ENCODE results near the gene TOLLIP.
A peak's percentile ranks its signal among the peaks of the same experiment; 100 is the strongest.

The TOLLIP gene

DNA sequence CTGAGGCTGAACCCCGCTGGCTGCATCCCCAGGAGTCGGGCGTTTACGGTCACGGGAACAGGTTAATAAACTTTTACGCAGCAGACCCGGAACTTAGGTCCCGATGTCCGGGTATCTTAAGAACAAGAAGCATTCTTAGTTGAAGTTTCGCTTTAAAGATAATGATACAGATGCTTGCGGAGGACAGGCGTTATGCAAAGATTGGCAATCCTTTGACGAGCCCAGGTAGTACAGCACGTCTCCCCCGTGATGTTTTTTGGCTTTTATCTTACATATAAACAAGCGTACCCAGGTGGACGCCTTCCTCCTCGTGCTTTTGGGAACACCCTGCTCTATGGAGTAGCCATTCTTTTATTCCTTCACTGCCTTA is 871 bp upstream of the TOLLIP start:
- CTCF ChIA-PET: interaction anchor here (0.7 to 1.4 kb wide), 3 partner anchors 11 to 17 kb away, joined by 3 to 7 read pairs (median 5); no protein-coding TSS in a partner anchor
- Histone ChIP-seq H3K4me3 (ENCODE audit: control insufficient read depth in 1 of 7, extremely low read depth in 1 of 7, insufficient read depth in 4 of 7, low read depth in 2 of 7, low read length in 6 of 7) (peak overlapping the region; percentile 15 to 80 (median 72)), H3K27me3 (replicated peaks in 2 of 5; ENCODE audit: control insufficient read depth in 4 of 5, insufficient read depth in 5 of 5, low read length in 4 of 5) (no peaks in the 10 kb centered on the region), H3K4me1 (ENCODE audit: control extremely low read depth in 1 of 4, control insufficient read depth in 4 of 4, insufficient read depth in 4 of 4, low read length in 3 of 4) (peaks cover 16 to 49% (median 47%) of the 10 kb centered on the region in 4 experiments), H3K36me3 (ENCODE audit: control insufficient read depth in 4 of 4, insufficient read depth in 4 of 4, low read length in 3 of 4) (peaks cover 0 to 9% (median 2%) of the 10 kb centered on the region in 4 experiments), H3K27ac (ENCODE audit: insufficient read depth in 1 of 2, low read depth in 1 of 2, low read length in 2 of 2, poor library complexity in 1 of 2, severe bottlenecking in 2 of 2) (peak overlapping the region in 1 of 2 experiments; percentile 66), H3K9me3 (ENCODE audit: control extremely low read depth in 1 of 5, control insufficient read depth in 4 of 5, insufficient read depth in 2 of 5, low read depth in 1 of 5, low read length in 4 of 5) (peaks cover 0 to 12% (median 2%) of the 10 kb centered on the region in 5 experiments)
- no peak for DNase-seq
- POLR2A ChIA-PET: interaction anchor here (1.0 kb wide), 1 partner anchor 85 kb away, joined by 3 read pairs; no protein-coding TSS in a partner anchor
- 89% methylated on average over 18 of the region's 18 CpGs for WGBS (ENCODE audit: insufficient coverage)

DNA sequence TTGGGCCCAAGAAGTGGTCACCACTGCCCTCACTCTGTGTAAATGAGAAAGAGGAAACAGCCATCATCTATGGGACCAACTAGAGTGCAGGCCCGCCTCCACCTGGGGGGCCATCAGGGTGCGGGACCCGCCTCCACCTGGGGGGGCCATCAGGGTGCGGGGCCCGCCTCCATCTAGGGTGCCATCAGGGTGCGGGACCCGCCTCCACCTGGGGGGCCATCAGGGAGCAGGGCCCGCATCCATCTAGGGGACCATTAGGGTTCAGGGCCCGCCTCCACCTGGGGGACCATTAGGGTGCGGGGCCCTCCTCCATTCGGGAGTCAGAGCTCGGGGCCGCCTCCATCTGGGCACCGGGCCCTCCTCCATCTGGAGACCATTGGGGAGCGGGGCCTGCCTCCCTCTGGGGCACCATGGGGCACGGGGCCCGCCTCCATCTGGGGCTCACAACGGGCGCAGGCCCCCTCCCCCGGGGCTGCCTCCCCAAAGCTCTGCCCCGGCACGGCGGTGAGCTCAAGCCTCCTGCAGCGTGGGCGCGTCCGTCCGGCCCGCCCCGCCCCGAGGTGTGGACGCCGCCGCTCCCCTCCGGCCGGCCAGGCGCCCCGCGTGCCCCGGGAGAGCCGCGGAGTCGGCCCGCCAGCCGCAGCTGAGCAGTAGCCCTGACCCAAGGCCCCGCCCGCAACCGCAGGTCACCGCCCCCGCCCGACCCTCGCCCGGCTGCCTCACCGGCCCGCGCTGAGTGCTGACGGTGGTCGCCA is 512 bp downstream of the TOLLIP start:
- Histone ChIP-seq H3K27me3 (replicated peaks in 2 of 5; ENCODE audit: control insufficient read depth in 4 of 5, insufficient read depth in 5 of 5, low read length in 4 of 5) (no peaks in the 10 kb centered on the region), H3K4me1 (ENCODE audit: control extremely low read depth in 1 of 4, control insufficient read depth in 4 of 4, insufficient read depth in 4 of 4, low read length in 3 of 4) (peaks cover 16 to 50% (median 47%) of the 10 kb centered on the region in 4 experiments), H3K36me3 (ENCODE audit: control insufficient read depth in 4 of 4, insufficient read depth in 4 of 4, low read length in 3 of 4) (peaks cover 0 to 15% (median 4%) of the 10 kb centered on the region in 4 experiments), H3K27ac (ENCODE audit: insufficient read depth in 1 of 2, low read depth in 1 of 2, low read length in 2 of 2, poor library complexity in 1 of 2, severe bottlenecking in 2 of 2) (peak overlapping the region in 1 of 2 experiments; percentile 74), H3K9me3 (ENCODE audit: control extremely low read depth in 1 of 5, control insufficient read depth in 4 of 5, insufficient read depth in 2 of 5, low read depth in 1 of 5, low read length in 4 of 5) (peaks cover 0 to 12% (median 0%) of the 10 kb centered on the region in 5 experiments), H3K4me3 (ENCODE audit: control insufficient read depth in 1 of 7, extremely low read depth in 1 of 7, insufficient read depth in 4 of 7, low read depth in 2 of 7, low read length in 6 of 7) (peak overlapping the region; percentile 51 to 81 (median 72))
- DNase-seq: no peak
- POLR2A ChIA-PET: interaction anchor here (0.9 to 1.4 kb wide), 4 partner anchors 8 to 74 kb away, joined by 3 to 4 read pairs (median 4); no protein-coding TSS in a partner anchor
- 1% methylated on average over 54 of the region's 58 CpGs for WGBS (ENCODE audit: insufficient coverage)
- CTCF ChIA-PET: interaction anchor here (1.0 kb wide), 1 partner anchor 11 kb away, joined by 3 read pairs; no protein-coding TSS in a partner anchor

GRCh38 chr11:1307998-1308742 is 1.3 kb downstream of the TOLLIP start:
- Histone ChIP-seq H3K36me3 (ENCODE audit: control insufficient read depth in 4 of 4, insufficient read depth in 4 of 4, low read length in 3 of 4) (peaks cover 0 to 15% (median 4%) of the 10 kb centered on the region in 4 experiments), H3K27me3 (replicated peaks in 2 of 5; ENCODE audit: control insufficient read depth in 4 of 5, insufficient read depth in 5 of 5, low read length in 4 of 5) (no peaks in the 10 kb centered on the region), H3K27ac (ENCODE audit: insufficient read depth in 1 of 2, low read depth in 1 of 2, low read length in 2 of 2, poor library complexity in 1 of 2, severe bottlenecking in 2 of 2) (peak overlapping the region in 1 of 2 experiments; percentile 15), H3K4me1 (ENCODE audit: control extremely low read depth in 1 of 4, control insufficient read depth in 4 of 4, insufficient read depth in 4 of 4, low read length in 3 of 4) (peaks cover 16 to 57% (median 49%) of the 10 kb centered on the region in 4 experiments), H3K4me3 (ENCODE audit: control insufficient read depth in 1 of 7, extremely low read depth in 1 of 7, insufficient read depth in 4 of 7, low read depth in 2 of 7, low read length in 6 of 7) (peak overlapping the region in 6 of 7 experiments; percentile 51 to 81 (median 73)), H3K9me3 (ENCODE audit: control extremely low read depth in 1 of 5, control insufficient read depth in 4 of 5, insufficient read depth in 2 of 5, low read depth in 1 of 5, low read length in 4 of 5) (peaks cover 0 to 12% (median 0%) of the 10 kb centered on the region in 5 experiments)
- WGBS (ENCODE audit: insufficient coverage): 87% methylated on average over 20 of the region's 21 CpGs
- DNase-seq: no peak
- CTCF ChIA-PET: interaction anchor here (1.0 to 1.7 kb wide), 2 partner anchors 11 to 43 kb away, joined by 3 read pairs; no protein-coding TSS in a partner anchor
- POLR2A ChIA-PET: interaction anchor here (0.9 kb wide), 1 partner anchor 75 kb away, joined by 4 read pairs; no protein-coding TSS in a partner anchor

DNA sequence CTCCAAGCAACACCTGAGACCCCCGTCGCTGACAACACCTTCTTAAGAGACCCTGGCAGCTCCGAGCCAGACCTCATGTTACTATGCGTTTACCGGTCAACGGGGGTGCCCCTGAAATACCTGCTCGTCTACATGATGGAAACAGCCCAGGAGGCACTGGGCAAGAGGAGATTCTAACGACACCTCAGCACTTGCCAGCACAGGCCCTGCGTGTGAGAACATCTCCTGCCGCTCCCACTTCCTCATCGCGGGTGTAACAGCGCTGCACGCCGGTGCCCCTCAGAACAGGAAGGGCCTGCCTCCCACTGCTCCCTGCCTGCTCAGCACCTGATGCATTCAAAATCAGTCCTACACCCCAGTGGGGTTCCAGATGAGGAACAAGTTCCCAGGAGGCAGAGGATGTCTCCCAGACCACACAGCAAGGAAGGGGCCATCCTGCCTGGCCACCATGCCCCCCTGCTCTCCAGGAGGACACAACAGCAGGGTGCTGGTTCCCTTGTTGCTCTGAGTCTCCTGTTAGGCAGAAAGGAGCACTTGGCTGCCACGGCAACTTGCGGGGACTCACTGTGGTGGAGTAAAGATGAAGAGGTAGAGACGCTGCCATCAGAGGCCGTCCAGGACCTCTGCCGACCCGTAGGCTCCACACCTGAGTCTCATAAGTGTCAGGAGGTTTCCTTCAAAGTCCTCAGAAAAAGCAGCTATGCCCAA is 2.1 kb downstream of the TOLLIP start:
- DNase-seq: peak in 2 of 3 donors; percentile 58 to 67
- ChIA-PET CTCF (interaction anchor here (1.7 kb wide), 1 partner anchor 42 kb away, joined by 3 read pairs; no protein-coding TSS in a partner anchor), POLR2A (no interaction called here)
- peaks cover 0 to 9% (median 0%) of the 10 kb centered on the region in 5 experiments for H3K9me3 ChIP-seq (ENCODE audit: control extremely low read depth in 1 of 5, control insufficient read depth in 4 of 5, insufficient read depth in 2 of 5, low read depth in 1 of 5, low read length in 4 of 5)
- peak overlapping the region in 3 of 7 experiments; percentile 13 to 23 (median 13) for H3K4me3 ChIP-seq (ENCODE audit: control insufficient read depth in 1 of 7, extremely low read depth in 1 of 7, insufficient read depth in 4 of 7, low read depth in 2 of 7, low read length in 6 of 7)
- WGBS (ENCODE audit: insufficient coverage): 43% methylated on average over 21 of the region's 21 CpGs
- no peaks in the 10 kb centered on the region for H3K27me3 ChIP-seq (replicated peaks in 2 of 5; ENCODE audit: control insufficient read depth in 4 of 5, insufficient read depth in 5 of 5, low read length in 4 of 5)
- H3K27ac ChIP-seq (ENCODE audit: insufficient read depth in 1 of 2, low read depth in 1 of 2, low read length in 2 of 2, poor library complexity in 1 of 2, severe bottlenecking in 2 of 2): peak overlapping the region in 1 of 2 experiments; percentile 15
- H3K36me3 ChIP-seq (ENCODE audit: control insufficient read depth in 4 of 4, insufficient read depth in 4 of 4, low read length in 3 of 4): peaks cover 0 to 15% (median 6%) of the 10 kb centered on the region in 4 experiments
- H3K4me1 ChIP-seq (ENCODE audit: control extremely low read depth in 1 of 4, control insufficient read depth in 4 of 4, insufficient read depth in 4 of 4, low read length in 3 of 4): peaks cover 16 to 61% (median 49%) of the 10 kb centered on the region in 4 experiments

DNA sequence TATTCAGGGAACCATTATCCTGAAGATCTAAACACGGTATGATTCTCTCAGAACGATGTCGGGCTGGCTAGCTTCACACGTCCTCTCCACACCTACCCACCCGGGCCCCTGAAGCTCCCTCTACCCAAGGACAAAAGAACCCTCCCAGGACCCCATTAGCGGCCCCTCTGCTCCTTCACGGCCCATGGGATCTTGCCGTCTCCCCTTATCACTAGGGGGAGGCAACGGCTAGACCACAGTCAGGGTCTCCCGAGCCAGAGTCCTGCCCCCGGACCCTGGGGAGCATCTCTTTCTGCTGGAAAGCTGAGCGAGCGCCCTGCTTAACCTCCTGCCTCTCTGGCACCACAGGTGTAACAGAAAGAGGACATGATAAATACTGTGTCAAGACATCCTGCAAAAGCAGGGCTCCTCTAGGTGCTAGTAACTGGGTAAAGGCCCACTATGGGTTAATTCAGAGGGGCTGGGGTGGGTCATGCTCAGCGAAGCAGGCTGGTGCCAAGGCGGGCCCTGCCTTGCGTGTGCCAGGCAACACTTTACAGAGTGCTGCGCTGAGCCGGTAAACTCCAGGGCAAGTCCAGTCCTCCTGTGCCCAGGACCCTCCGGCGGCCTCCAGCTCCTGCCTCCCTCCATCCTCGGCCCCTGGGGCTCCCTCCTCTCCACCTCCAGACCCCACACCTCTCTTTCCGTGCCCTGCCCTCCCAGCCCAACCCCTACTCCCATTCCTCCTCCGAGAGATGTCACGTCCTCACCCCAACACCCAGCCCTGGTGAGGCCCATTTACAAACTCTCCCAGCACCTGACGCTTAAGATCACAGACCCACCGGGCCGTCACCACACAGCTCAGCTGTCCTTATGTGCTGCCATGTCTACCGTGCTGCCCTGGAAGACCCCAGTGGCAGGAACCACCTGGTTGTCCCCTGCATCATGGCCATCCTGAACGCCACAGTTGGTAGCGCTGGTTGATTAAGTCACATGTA is 3.0 kb downstream of the TOLLIP start:
- Histone ChIP-seq H3K9me3 (ENCODE audit: control extremely low read depth in 1 of 5, control insufficient read depth in 4 of 5, insufficient read depth in 2 of 5, low read depth in 1 of 5, low read length in 4 of 5) (peaks cover 0 to 2% (median 0%) of the 10 kb centered on the region in 5 experiments), H3K27me3 (replicated peaks in 2 of 5; ENCODE audit: control insufficient read depth in 4 of 5, insufficient read depth in 5 of 5, low read length in 4 of 5) (no peaks in the 10 kb centered on the region), H3K36me3 (ENCODE audit: control insufficient read depth in 4 of 4, insufficient read depth in 4 of 4, low read length in 3 of 4) (peaks cover 0 to 15% (median 7%) of the 10 kb centered on the region in 4 experiments), H3K4me1 (ENCODE audit: control extremely low read depth in 1 of 4, control insufficient read depth in 4 of 4, insufficient read depth in 4 of 4, low read length in 3 of 4) (peaks cover 14 to 62% (median 52%) of the 10 kb centered on the region in 4 experiments), H3K4me3 (ENCODE audit: control insufficient read depth in 1 of 7, extremely low read depth in 1 of 7, insufficient read depth in 4 of 7, low read depth in 2 of 7, low read length in 6 of 7) (peak overlapping the region in 2 of 7 experiments; percentile 13 to 23), H3K27ac (ENCODE audit: insufficient read depth in 1 of 2, low read depth in 1 of 2, low read length in 2 of 2, poor library complexity in 1 of 2, severe bottlenecking in 2 of 2) (no peak overlapping the region)
- DNase-seq: no peak
- WGBS (ENCODE audit: insufficient coverage): 92% methylated on average over 22 of the region's 30 CpGs
- POLR2A ChIA-PET: no interaction called here
- CTCF ChIA-PET: interaction anchor here (1.7 kb wide), 1 partner anchor 41 kb away, joined by 3 read pairs; no protein-coding TSS in a partner anchor
